CD14-positive monocyte (primary cell): ENCODE data around the gene TAAR2. TPM values are rescaled to one million over a fixed set of nuclear protein-coding genes. Genes with fewer than 3 reads are reported as not detected.

ENCODE experiments used
- DNase-seq, 3 donors: peaks; one replicate each; pipeline ENCODE4 v3.0.0-alpha.2; 2011 to 2022
- H2AFZ ChIP-seq: 2 replicates; pipeline ENCODE4 v1.6.0; 2012; ENCODE audit warnings: mild to moderate bottlenecking, low read depth, low read length, inconsistent platforms; ENCODE audit not compliant: insufficient read depth, poor library complexity, severe bottlenecking
- H3K27ac ChIP-seq, 2 donors: 1 replicate in 1 of 2; 2 replicates in 1 of 2; pipeline ENCODE4 v1.5.1; 2012 to 2013; ENCODE audit warnings: low read length in 2 of 2, control low read depth in 1 of 2, inconsistent platforms in 1 of 2, low read depth in 1 of 2, mild to moderate bottlenecking in 1 of 2
- H3K27me3 ChIP-seq, 2 donors: one replicate each; pipeline versions ENCODE4 v1.6.0 to v1.6.1; 2011 to 2013; ENCODE audit warnings: low read length in 2 of 2; ENCODE audit not compliant: control insufficient read depth in 2 of 2, insufficient read depth in 2 of 2
- H3K36me3 ChIP-seq, 2 donors: replicated peaks in 1 of 2; 1 replicate in 1 of 2; 2 replicates in 1 of 2; pipeline versions ENCODE4 v1.5.1 to v1.6.1; 2012 to 2013; ENCODE audit warnings: low read length in 2 of 2, control low read depth in 1 of 2, inconsistent platforms in 1 of 2, mild to moderate bottlenecking in 1 of 2; ENCODE audit not compliant: insufficient read depth in 2 of 2, control insufficient read depth in 1 of 2
- H3K4me1 ChIP-seq, 2 donors: 1 replicate in 1 of 2; 2 replicates in 1 of 2; pipeline versions ENCODE4 v1.5.1 to v1.6.1; 2012 to 2013; ENCODE audit warnings: low read length in 2 of 2, control low read depth in 1 of 2, inconsistent platforms in 1 of 2, mild to moderate bottlenecking in 1 of 2, moderate library complexity in 1 of 2; ENCODE audit not compliant: insufficient read depth in 2 of 2, control insufficient read depth in 1 of 2
- H3K4me2 ChIP-seq: replicated peaks from 2 replicates; pipeline ENCODE3; 2012; ENCODE audit warnings: low read length, moderate library complexity, mild to moderate bottlenecking; ENCODE audit not compliant: poor library complexity, severe bottlenecking; ENCODE audit errors: extremely low read depth
- H3K4me3 ChIP-seq, 3 experiments: fragments of 200-600 bp in 1 of 3; sonication (generic) in 1 of 3; replicated peaks in 1 of 3; 1 replicate in 2 of 3; 2 replicates in 1 of 3; pipeline ENCODE4 v1.5.1; 2011 to 2013; ENCODE audit warnings: low read length in 3 of 3, mild to moderate bottlenecking in 3 of 3, control low read depth in 2 of 3, low read depth in 2 of 3, inconsistent platforms in 1 of 3, moderate library complexity in 1 of 3
- H3K79me2 ChIP-seq: 2 replicates; pipeline ENCODE4 v1.6.0; 2012; ENCODE audit warnings: mild to moderate bottlenecking, control low read depth, inconsistent platforms, low read length, moderate library complexity; ENCODE audit not compliant: insufficient read depth
- H3K9ac ChIP-seq: 2 replicates; pipeline ENCODE4 v1.6.0; 2017; ENCODE audit warnings: low read length, mild to moderate bottlenecking; ENCODE audit not compliant: insufficient read depth, poor library complexity, severe bottlenecking
- H3K9me3 ChIP-seq, 2 donors: replicated peaks in 1 of 2; 1 replicate in 1 of 2; 2 replicates in 1 of 2; pipeline versions ENCODE4 v1.5.1 to v1.6.1; 2012 to 2013; ENCODE audit warnings: low read length in 2 of 2, control low read depth in 1 of 2; ENCODE audit not compliant: control insufficient read depth in 1 of 2, insufficient read depth in 1 of 2
- H4K20me1 ChIP-seq: 2 replicates; pipeline ENCODE4 v1.6.0; 2012; ENCODE audit warnings: mild to moderate bottlenecking, low read length, control low read depth, moderate library complexity; ENCODE audit not compliant: insufficient read depth
- H3K27ac Mint-ChIP-seq, 7 donors: one replicate each; pipeline ENCODE4 v1.8.0; 2020; ENCODE audit warnings: mild to moderate bottlenecking in 7 of 7, mixed read lengths in 7 of 7, moderate library complexity in 6 of 7, inconsistent platforms in 2 of 7
- H3K27me3 Mint-ChIP-seq, 3 donors: one replicate each; pipeline ENCODE4 v1.8.0; 2021 to 2022; ENCODE audit warnings: low read depth in 3 of 3, mild to moderate bottlenecking in 3 of 3, mixed read lengths in 3 of 3, moderate library complexity in 3 of 3, inconsistent platforms in 1 of 3
- H3K36me3 Mint-ChIP-seq, 2 donors: one replicate each; pipeline ENCODE4 v1.8.0; 2020; ENCODE audit warnings: mixed read lengths in 2 of 2, inconsistent platforms in 1 of 2, mild to moderate bottlenecking in 1 of 2
- H3K4me1 Mint-ChIP-seq: one replicate; pipeline ENCODE4 v1.8.0; 2020; ENCODE audit warnings: mild to moderate bottlenecking, mixed read lengths
- H3K4me3 Mint-ChIP-seq, 2 donors: one replicate each; pipeline ENCODE4 v1.8.0; 2020; ENCODE audit warnings: mild to moderate bottlenecking in 2 of 2, mixed read lengths in 2 of 2, moderate library complexity in 1 of 2
- H3K9me3 Mint-ChIP-seq, 7 donors: one replicate each; pipeline ENCODE4 v1.8.0; 2020 to 2022; ENCODE audit warnings: mixed read lengths in 7 of 7, mild to moderate bottlenecking in 6 of 7, moderate library complexity in 6 of 7, inconsistent platforms in 2 of 7
- WGBS: methylation state at CpG from one replicate; pipeline ENCODE4 v1.1.5; 2013; ENCODE audit warnings: missing lambda C conversion rate; ENCODE audit not compliant: insufficient coverage; 5-methylcytosine and 5-hydroxymethylcytosine counted together
- intact Hi-C, 2 donors: fragments of 100-400 bp; cut with micrococcal nuclease; formaldehyde crosslinking; loops; one replicate each; pipeline versions ENCODE4 v1.15.0 to v1.15.1; 2023
- polyA plus RNA-seq, 3 donors: library from polyadenylated mRNA; depleted of rRNA in 1 of 3; unstranded in 2 of 3; stranded (reverse) in 1 of 3; fragments of 300-500 nt in 2 of 3; fragments of >200 nt in 1 of 3; fragmentation: Illumina TruSeq in 2 of 3; gene quantifications; 1 replicate in 2 of 3; 2 replicates in 1 of 3; pipeline ENCODE4 v1.2.3, GENCODE V29; 2012 to 2021
- TF ChIP-seq, protein P1 (sequence below): fragments of 200-600 bp; IDR thresholded peaks from one replicate; pipeline ENCODE4 v1.8.0; 2022; ENCODE audit warnings: antibody characterized with exemption, mild to moderate bottlenecking

TAAR2 gene
- polyA plus RNA-seq, 3 donors = not detected

GRCh38 chr6:132568611-132569010, 55.5 kb downstream of the TAAR2 start:
- intact Hi-C loops = no loop called here
- Histone ChIP-seq H3K4me2 (no peak overlapping the region), H3K27ac (no peak overlapping the region), H3K9me3 (no peaks in the 10 kb centered on the region), H2AFZ (no peak overlapping the region), H3K36me3 (no peaks in the 10 kb centered on the region), H4K20me1 (no peaks in the 10 kb centered on the region), H3K4me3 (no peak overlapping the region), H3K79me2 (no peaks in the 10 kb centered on the region), H3K27me3 (peaks cover 0 to 14% of the 10 kb centered on the region in 2 donors), H3K9ac (no peak overlapping the region), H3K4me1 (peaks cover 10 to 16% of the 10 kb centered on the region in 2 donors)
- Mint-ChIP-seq H3K27me3 (peaks cover 4 to 12% (median 8%) of the 10 kb centered on the region in 3 donors), H3K36me3 (no peaks in the 10 kb centered on the region), H3K27ac (no peak overlapping the region), H3K4me3 (no peak overlapping the region), H3K4me1 (peaks cover 11% of the 10 kb centered on the region), H3K9me3 (no peaks in the 10 kb centered on the region)
- TF ChIP-seq, protein P1, sequence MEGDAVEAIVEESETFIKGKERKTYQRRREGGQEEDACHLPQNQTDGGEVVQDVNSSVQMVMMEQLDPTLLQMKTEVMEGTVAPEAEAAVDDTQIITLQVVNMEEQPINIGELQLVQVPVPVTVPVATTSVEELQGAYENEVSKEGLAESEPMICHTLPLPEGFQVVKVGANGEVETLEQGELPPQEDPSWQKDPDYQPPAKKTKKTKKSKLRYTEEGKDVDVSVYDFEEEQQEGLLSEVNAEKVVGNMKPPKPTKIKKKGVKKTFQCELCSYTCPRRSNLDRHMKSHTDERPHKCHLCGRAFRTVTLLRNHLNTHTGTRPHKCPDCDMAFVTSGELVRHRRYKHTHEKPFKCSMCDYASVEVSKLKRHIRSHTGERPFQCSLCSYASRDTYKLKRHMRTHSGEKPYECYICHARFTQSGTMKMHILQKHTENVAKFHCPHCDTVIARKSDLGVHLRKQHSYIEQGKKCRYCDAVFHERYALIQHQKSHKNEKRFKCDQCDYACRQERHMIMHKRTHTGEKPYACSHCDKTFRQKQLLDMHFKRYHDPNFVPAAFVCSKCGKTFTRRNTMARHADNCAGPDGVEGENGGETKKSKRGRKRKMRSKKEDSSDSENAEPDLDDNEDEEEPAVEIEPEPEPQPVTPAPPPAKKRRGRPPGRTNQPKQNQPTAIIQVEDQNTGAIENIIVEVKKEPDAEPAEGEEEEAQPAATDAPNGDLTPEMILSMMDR = no peak
- no peak for DNase-seq
- WGBS = no CpG with 5 or more reads among the region's 6 CpGs

DNA sequence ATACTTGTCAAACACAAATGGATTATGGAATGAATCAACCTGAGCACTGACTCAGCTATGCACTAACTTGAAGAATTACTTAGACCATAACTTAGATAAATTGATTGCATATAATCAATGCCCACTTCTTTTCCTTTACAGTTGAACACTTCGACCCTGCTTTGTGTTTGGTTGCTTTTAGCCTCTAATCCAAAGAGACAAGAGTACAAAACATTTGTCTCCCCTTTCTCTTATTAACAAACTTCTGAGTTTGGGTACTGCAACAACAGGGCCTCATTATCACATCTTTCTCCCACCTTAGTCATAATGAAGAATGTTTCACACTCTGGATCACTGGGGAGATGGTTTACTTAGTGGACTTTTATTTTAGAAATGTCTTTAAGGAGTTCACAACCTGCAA, 56.5 kb downstream of the TAAR2 start:
- Histone ChIP-seq H3K27ac (no peak overlapping the region), H3K4me2 (no peak overlapping the region), H3K4me3 (no peak overlapping the region), H3K4me1 (peaks cover 10 to 16% of the 10 kb centered on the region in 2 donors), H3K9me3 (no peaks in the 10 kb centered on the region), H2AFZ (no peak overlapping the region), H3K79me2 (no peaks in the 10 kb centered on the region), H4K20me1 (no peaks in the 10 kb centered on the region), H3K27me3 (peaks cover 5 to 14% of the 10 kb centered on the region in 2 donors), H3K9ac (no peak overlapping the region), H3K36me3 (no peaks in the 10 kb centered on the region)
- H3K9me3 Mint-ChIP-seq = no peaks in the 10 kb centered on the region
- H3K27ac Mint-ChIP-seq = no peak overlapping the region
- no CpG with 5 or more reads among the region's 1 CpG for WGBS
- TF ChIP-seq, protein P1 = no peak
- DNase-seq = no peak
- peaks cover 0 to 14% (median 2%) of the 10 kb centered on the region in 3 donors for H3K27me3 Mint-ChIP-seq
- peaks cover 11% of the 10 kb centered on the region for H3K4me1 Mint-ChIP-seq
- no peaks in the 10 kb centered on the region for H3K36me3 Mint-ChIP-seq
- no peak overlapping the region for H3K4me3 Mint-ChIP-seq
- intact Hi-C loops = no loop called here

Other genes with a start within 250 kb of the TAAR2 start
- not detected for gene MOXD1, start 222.8 kb downstream of the TAAR2 start, polyA plus RNA-seq
- 10 to 100 TPM; 49.7 to 85.1 (median 81.7) TPM for gene STX7, start 111.2 kb downstream of the TAAR2 start, polyA plus RNA-seq
- not detected for gene TAAR9, start 86.0 kb downstream of the TAAR2 start, polyA plus RNA-seq
- gene TAAR8, start 71.6 kb downstream of the TAAR2 start, polyA plus RNA-seq = not detected
- not detected for gene TAAR6, start 54.0 kb downstream of the TAAR2 start, polyA plus RNA-seq
- gene TAAR5, start 34.5 kb downstream of the TAAR2 start, polyA plus RNA-seq = not detected
- not detected for gene TAAR1, start 34.9 kb upstream of the TAAR2 start, polyA plus RNA-seq
- gene VNN1, start 89.8 kb upstream of the TAAR2 start, polyA plus RNA-seq = 10 to 100 TPM in 2 of 3 donors, 1 to 10 TPM in 1; 7.9 to 61.2 (median 47.9) TPM
- 100 to 1,000 TPM; 134 to 394 (median 359) TPM for gene VNN2, start 133.6 kb upstream of the TAAR2 start, polyA plus RNA-seq
- 10 to 100 TPM; 10.3 to 36.6 (median 24.8) TPM for gene SLC18B1, start 174.4 kb upstream of the TAAR2 start, polyA plus RNA-seq
- 1,000 to 10,000 TPM in 1 of 3 donors, 100 to 1,000 TPM in 2; 599 to 3,096 (median 618) TPM for gene RPS12, start 190.3 kb upstream of the TAAR2 start, polyA plus RNA-seq